Left forelimb (tissue), 1 donor: ENCODE measurements around the gene GPR55.

Experiments
- DNase-seq: peaks from one replicate; pipeline ENCODE4 v3.0.0-alpha.2; 2018; ENCODE audit warnings: low spot score

The GPR55 gene

DNA sequence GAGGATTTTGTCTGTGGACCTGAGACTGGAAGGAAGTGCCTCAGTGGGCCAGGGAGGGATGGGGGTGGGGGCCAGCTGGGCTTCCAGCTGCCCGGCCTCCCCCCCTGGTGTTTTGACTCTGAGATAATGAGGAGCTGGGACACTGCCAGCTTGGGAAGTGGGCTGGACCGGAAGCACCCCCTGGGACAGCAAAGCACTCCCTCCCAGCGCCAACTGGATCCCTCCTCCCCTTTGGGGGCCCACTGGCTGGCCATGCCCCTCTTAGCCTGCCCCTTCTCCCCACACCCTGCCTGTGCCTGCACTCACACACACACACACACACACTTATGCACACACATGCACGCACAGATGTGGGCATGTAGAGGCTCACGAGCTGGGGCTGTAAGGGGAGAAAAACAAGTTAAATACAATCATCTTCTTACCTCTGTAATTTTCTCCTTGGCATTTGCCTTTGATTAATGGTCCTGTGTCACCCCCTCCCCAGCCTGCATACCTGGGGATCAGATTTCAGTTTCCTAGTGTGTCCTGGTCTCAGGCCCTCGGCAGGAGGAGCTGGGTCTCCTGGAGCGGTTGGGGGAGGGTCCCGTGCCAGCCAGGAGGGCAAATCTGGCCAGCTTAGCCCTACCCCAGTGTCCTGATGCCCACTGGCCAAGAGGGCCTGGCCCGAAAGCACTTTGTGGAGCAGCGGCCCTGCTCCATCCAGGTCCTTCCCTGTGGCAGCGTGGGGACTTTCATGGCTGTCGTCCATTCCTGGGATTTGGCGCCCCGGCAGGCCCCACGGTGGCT lies 56.7 kb downstream of the GPR55 start:
- DNase-seq, result no peak

DNA sequence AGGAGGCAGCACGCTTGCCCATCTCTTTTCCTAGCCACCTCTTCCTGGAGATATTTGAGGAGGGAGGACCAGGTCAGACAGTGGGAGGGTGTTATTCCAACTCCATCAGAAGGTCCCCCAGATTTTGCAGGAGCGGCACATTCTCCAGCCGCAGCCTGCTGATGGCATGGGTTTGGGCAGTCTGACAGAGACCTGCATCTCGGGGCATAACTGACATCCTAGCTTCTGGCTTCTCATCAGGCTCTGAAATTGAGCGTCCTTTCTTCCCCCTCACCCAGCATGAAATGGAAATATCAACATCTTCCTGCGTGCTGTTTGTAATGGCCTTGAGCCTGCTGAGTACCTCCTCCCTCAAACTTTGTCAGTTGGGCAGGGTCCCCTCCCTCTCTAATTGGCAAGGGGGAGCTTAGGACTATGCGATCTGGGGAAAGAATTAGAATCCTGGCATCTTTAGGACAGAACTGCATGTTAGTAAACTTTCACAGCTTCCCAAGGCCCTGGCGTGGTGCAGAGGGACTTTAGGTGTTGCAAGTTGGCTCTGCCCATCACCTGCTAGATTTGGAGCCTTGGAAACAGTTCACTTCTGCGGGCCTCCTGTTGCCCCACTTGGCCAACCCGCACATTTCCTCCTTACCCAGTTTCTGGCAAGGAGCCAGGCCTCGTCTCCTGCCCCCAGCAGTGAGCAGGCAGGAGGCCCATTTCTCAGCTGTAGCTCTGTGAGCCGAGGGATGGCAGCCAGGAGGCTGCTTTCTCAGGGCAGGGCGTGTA lies 58.1 kb downstream of the GPR55 start:
- DNase-seq, result no peak

DNA sequence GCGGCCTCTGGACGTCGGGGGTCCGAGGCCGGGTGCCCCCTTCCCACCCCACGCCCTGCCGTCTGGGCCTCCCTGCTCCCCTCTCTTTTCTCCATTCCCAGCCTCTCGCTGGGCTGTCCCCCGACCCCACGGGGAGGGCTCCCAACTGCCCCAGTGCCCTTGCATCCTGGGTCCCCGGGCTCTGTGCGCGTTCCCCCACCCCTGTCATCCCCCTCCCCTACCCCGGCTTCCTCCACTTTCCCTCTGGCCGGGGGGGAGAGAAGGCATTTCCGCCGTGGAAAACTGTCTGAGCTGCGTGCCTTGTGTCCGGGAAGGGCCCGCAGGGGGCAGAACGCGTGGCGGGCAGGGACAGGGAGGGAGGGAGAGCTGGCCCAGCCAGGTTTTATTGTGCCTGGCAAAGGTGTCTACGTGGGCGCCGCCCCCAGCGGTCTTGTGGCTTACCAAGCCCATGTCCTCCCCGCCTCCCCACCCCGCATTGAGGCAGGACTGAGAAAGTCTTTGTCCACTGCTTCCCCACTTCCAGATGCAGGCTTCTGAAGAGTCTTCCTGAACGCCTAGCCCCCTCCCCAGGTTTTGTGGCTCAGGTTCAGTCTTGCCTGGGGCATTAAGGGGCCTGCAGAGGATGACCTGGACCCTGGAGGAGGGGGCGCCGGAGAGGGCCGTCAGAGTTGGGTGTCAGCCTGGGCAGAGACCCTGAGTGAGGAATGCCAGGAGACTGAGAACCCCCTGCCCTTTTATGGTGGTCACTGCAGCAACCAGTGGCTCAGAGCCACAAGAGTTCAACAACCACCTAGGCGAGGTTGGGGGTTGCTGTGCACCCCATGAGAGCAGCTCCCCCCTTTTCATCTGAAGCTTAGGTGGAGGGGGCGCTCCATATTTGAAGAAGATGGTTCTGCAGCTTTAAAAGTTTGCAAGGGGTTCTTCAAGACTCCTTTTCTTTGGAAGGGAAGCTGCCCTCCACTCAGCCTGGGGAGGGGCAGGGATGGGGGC lies 59.0 kb downstream of the GPR55 start:
- DNase-seq, result no peak

DNA sequence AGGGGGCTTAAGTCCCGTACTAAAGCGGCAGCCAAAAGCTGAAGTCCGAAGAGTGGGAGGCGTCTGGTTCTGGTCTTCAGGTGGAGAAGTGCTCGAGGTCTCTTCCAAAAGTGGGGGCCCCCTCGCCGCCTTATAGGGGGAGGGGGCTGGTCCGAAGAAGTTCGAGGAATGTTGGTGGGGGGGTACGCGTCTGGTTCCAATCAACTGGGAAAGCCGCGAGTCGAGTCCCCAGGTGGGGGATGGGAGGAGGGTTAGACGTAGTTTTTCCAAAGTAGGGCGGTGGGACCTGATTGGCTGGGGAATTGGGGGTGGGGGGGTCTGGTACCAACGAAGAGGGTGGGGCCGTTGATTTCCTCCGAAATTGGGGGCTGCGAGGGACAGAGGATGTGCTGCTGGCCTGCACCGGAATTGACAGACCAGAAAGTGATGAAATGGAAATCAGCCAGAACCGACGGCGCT lies 59.7 kb downstream of the GPR55 start:
- DNase-seq, result no peak

DNA sequence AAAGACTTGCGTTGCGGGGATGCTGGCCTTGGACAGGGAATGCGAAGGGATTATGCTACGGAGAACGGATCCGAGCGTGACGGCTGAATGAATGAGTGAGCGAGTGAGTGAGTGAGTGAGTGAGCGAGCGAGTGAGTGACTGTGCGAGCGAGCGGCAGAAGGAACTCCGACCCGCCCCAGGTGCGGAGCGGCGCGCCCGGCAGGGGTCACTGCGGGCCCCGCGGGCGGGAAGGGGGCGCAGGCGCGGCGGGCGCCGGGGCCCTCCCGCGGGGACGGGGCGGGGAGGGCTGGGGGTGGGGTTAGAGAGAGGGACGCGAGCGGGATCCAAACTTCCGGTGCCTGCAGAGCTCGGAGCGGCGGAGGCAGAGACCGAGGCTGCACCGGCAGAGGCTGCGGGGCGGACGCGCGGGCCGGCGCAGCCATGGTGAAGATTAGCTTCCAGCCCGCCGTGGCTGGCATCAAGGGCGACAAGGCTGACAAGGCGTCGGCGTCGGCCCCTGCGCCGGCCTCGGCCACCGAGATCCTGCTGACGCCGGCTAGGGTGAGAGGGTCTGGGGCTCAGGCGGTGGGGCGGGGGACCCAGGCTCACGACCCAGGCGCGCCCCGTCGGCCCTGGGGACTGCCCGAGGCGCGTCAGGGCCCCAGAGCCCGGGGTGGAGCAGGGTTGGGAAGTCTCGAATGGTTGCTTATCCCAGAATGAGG lies 60.3 kb downstream of the GPR55 start, which contains the start of gene ITM2C:
Gene ITM2C, plus strand, starts transcription at position 338 of the 702 bp plus-strand sequence. Its CDS starts 84 bp downstream, at position 422.
- peak; percentile 88 for DNase-seq

DNA sequence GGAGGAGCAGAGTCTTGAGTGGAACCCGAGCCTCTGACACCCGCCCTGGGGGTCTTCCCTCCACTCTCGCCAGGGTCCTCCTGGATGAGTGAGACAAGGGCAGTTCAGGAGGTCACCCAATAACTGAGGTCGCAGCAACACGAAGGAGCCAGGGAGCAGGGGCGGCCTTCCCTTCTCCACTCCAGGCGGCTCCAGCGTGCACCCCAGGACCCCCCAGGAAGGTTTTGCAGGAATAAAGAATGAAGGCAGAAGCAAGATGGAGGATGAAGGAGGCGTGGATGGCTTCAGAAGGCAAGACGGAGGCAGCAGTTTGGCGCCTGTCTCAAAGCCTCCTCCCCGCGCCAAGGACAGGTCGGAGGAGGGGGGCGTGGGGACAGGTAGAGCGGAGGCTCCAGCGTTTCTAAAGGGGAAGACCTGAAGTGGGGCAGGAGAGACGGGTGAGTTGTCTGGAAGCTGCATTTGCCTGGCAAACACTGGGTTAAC lies 60.9 kb downstream of the GPR55 start:
- DNase-seq, result no peak

DNA sequence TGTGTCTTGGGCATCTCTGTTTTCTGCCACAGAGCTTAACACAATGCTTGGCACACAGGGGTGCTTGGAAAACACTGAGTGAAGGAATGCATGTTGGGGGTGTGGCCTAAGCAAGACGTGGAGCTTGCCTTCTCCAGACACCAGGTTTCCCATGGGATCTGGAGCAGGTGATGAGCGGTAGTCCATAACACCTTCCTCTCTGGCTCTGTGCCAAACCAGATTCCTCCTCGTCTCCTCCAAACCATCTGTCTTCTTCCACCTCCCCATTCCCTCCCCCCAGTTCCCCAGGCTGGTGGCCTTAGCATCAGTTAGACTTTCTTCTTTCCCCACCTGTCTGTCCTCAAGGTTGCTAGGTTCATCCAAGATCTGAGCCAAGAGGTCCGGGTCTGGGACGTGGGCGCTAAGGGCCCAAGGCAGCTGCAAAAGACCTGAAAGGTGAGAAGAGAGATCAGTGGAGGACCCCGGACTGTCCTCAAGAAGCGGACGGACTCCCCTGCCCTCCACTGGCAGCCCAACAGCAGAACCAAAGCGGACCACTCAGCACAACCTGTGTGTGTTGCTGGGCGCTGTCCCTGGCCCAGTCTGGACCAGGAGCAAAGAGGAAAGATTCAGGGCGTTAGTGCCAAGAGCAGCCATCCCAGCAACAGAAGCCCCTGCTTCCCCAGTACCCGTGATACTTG lies 61.5 kb downstream of the GPR55 start:
- no peak for DNase-seq

DNA sequence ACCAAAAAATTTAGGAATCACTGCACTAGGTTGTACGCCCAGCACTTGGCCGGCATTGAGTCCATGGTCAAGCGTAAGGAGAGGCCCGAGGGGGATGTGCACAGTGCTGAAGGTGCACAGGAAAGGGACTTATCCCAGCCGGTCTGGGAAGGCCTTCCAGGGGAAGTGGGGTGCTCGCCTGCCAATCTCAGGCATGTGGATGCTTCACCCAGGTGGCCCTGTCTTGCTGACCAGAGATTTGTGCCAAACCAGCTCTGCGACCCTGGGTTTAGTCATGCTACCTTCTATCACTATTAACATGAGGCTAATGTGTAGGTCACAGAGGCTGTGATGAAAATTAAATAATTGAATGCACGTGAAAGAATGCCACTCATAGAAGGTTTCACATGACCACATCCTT lies 62.0 kb downstream of the GPR55 start:
- no peak for DNase-seq

DNA sequence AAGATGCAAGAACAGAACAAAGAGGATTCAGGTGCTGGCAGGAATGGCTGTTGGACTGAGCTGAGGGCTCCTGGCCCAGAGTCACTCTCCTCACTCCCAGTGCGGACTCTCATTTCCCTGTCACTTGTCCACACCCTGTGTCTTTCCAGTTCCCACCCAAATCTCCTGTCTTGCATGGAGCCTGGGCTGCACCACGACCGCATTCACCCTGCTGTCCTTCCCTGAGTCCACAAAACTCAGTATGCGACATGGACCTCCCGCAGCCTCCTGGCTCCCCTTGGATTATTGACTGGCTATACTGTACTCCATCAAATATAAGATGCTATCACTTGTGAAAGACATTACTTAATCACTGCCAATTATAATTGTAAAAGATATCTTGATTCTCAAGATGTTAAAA lies 62.8 kb downstream of the GPR55 start:
- DNase-seq, result no peak

DNA sequence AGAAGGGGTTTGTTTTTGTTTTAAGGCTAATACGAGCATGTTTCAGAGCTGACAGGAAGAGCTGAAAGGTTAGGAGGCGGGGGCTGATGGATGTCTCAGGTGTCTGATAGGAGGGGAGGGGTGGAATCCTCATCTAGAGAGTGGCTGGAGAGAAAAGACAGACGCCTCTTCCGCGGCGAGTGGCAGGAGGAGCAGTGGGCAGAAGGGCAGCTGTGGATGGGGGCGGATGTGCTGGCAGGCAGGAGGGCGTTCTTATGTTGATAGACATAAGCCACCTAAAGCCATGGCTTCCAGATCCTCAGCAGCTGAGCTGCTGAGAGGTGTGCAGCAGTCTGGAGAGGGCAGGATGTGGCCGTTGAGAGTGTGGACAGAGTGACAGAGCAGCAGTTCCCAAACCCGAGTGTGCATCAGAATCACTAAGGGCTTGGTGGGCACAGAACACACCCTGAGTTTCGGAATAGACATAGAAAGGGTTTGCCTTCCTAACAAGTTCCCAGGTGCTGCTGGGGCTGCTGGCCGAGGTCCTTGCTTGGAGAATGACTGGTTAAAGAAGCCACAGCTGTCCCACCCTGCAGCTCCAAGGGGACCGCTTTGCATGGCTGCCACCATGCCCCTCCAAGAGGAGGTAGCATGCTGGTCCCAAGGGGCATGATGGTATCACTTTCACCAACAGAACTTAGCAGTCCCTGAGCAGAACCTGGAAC lies 63.3 kb downstream of the GPR55 start:
- no peak for DNase-seq
